HFF-Myc (cell line): ENCODE results near the gene SERPINA1.

Experiments
- DNase-seq: peaks from one replicate; pipeline ENCODE4 v3.0.0-alpha.2; 2011; ENCODE audit warnings: low read depth; ENCODE audit errors: extremely low read depth
- H3K4me3 ChIP-seq: replicated peaks from 2 replicates; pipeline ENCODE4 v1.5.1; 2011; ENCODE audit warnings: low read depth, mild to moderate bottlenecking, control low read depth, low read length
- CTCF ChIP-seq: IDR thresholded peaks from 2 replicates; pipeline ENCODE4 v1.5.1; 2012; ENCODE audit warnings: mild to moderate bottlenecking, low read depth, low read length, control low read depth; ENCODE audit errors: missing control alignments

The SERPINA1 gene

GRCh38 chr14:94384342-94384741 is 4.1 kb downstream of the SERPINA1 start:
- no peak for DNase-seq
- no peak overlapping the region for H3K4me3 ChIP-seq
- TF ChIP-seq CTCF = no peak

GRCh38 chr14:94383777-94384176 is 4.6 kb downstream of the SERPINA1 start:
- no peak for TF ChIP-seq CTCF
- DNase-seq = no peak
- H3K4me3 ChIP-seq = no peak overlapping the region

GRCh38 chr14:94382716-94383596 is 5.4 kb downstream of the SERPINA1 start:
- no peak overlapping the region for H3K4me3 ChIP-seq
- TF ChIP-seq CTCF = no peak
- no peak for DNase-seq

GRCh38 chr14:94382099-94382715 is 6.2 kb downstream of the SERPINA1 start:
- no peak for DNase-seq
- no peak for TF ChIP-seq CTCF
- H3K4me3 ChIP-seq = no peak overlapping the region

- no peak for DNase-seq
- H3K4me3 ChIP-seq = no peak overlapping the region
- no peak for TF ChIP-seq CTCF
These were observed 7.0 kb downstream of the SERPINA1 start for GRCh38 chr14:94381149-94382030.

- DNase-seq = no peak
- TF ChIP-seq CTCF = no peak
- H3K4me3 ChIP-seq = no peak overlapping the region
These were observed 7.9 kb downstream of the SERPINA1 start for GRCh38 chr14:94380225-94381148.
